Transverse colon (tissue), 4 donors: ENCODE measurements around the gene EHMT1.

Experiments
- EP300 ChIP-seq: sonication (generic); formaldehyde crosslinking; IDR thresholded peaks from one replicate; pipeline ENCODE4 v1.6.1; 2017; ENCODE audit warnings: antibody characterized with exemption, low read depth
- POLR2A ChIP-seq: fragments of 450-650 bp; IDR thresholded peaks from one replicate; pipeline ENCODE4 v1.6.1; 2016; ENCODE audit warnings: antibody characterized with exemption, mild to moderate bottlenecking, moderate library complexity
- POLR2AphosphoS5 ChIP-seq, 3 donors: sonication (generic); formaldehyde crosslinking; IDR thresholded peaks; one replicate each; pipeline ENCODE4 v1.6.1; 2016; ENCODE audit warnings: antibody characterized with exemption in 3 of 3
- TF ChIP-seq, protein P1 (sequence below), 5 experiments: fragments of 200-600 bp in 3 of 5; fragments of 450-650 bp in 2 of 5; sonication (generic) in 3 of 5; IDR thresholded peaks; 1 replicate in 2 of 5; 2 replicates in 3 of 5; pipeline ENCODE4 v1.5.1; 2016 to 2017; ENCODE audit warnings: antibody characterized with exemption in 5 of 5, inconsistent platforms in 3 of 5, mild to moderate bottlenecking in 2 of 5, moderate library complexity in 1 of 5

DNA sequence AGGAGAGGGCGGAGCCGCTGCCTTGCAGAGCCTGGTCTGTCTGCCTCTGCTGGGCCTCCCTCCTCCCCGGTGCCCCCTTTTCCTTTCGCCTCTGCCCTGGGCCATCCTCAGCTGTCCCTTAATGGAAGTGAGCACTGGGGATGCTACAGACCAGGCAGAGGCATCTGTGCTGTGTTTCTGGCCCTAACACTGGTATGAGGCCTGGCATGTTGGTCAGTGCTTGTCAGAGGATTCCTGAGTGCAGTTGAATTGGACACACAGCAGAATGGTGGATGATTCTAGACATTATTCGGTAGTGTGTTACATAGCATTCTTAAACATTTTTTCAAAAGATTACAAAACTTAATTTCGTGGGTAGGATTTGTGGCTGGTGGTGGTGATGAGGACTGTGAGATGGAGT is 88.6 kb downstream of the EHMT1 start:
- no peak for TF ChIP-seq POLR2AphosphoS5 (IDR thresholded peaks at IDR 0.05)
- TF ChIP-seq, protein P1, sequence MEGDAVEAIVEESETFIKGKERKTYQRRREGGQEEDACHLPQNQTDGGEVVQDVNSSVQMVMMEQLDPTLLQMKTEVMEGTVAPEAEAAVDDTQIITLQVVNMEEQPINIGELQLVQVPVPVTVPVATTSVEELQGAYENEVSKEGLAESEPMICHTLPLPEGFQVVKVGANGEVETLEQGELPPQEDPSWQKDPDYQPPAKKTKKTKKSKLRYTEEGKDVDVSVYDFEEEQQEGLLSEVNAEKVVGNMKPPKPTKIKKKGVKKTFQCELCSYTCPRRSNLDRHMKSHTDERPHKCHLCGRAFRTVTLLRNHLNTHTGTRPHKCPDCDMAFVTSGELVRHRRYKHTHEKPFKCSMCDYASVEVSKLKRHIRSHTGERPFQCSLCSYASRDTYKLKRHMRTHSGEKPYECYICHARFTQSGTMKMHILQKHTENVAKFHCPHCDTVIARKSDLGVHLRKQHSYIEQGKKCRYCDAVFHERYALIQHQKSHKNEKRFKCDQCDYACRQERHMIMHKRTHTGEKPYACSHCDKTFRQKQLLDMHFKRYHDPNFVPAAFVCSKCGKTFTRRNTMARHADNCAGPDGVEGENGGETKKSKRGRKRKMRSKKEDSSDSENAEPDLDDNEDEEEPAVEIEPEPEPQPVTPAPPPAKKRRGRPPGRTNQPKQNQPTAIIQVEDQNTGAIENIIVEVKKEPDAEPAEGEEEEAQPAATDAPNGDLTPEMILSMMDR (IDR thresholded peaks at IDR 0.05), result no peak
- TF ChIP-seq POLR2A, result no peak
- TF ChIP-seq EP300, result no peak
